BJ (cell line): Measurements from ENCODE around the gene TMEM132C. TPM values are rescaled to one million over a fixed set of nuclear protein-coding genes. Genes with fewer than 3 reads are reported as not detected.

Source experiments
- CTCF ChIA-PET: fragments of 350-600 bp; formaldehyde crosslinking; extraction: SDS; loops from one replicate; lab custom pipeline; 2021; ENCODE audit warnings: antibody characterized with exemption, inconsistent platforms; lab: Yijun Ruan, JAX
- POLR2A ChIA-PET: fragments of 300-600 bp; sonication (Branson Sonifier 250); formaldehyde crosslinking; extraction: SDS; loops from one replicate; lab custom pipeline; 2021; ENCODE audit warnings: antibody characterized with exemption; lab: Charles Lee
- DNase-seq: peaks from one replicate; pipeline ENCODE4 v3.0.0-alpha.2; 2011; ENCODE audit warnings: low read depth
- H3K27me3 ChIP-seq: 2 replicates; pipeline ENCODE4 v1.6.0; 2011; ENCODE audit warnings: low read length; ENCODE audit not compliant: control insufficient read depth, insufficient read depth
- H3K36me3 ChIP-seq: 2 replicates; pipeline ENCODE4 v1.5.1; 2011; ENCODE audit warnings: low read length; ENCODE audit not compliant: control insufficient read depth, insufficient read depth
- H3K4me3 ChIP-seq: 2 replicates; pipeline ENCODE4 v1.5.1; 2011; ENCODE audit warnings: low read depth, mild to moderate bottlenecking, control low read depth, low read length
- polyA plus RNA-seq: library from polyadenylated mRNA; depleted of rRNA; stranded (reverse); fragments of >200 nt; gene quantifications from 2 replicates; pipeline ENCODE4 v1.2.3, GENCODE V29; 2011
- TF ChIP-seq, protein P1 (sequence below): IDR thresholded peaks from 2 replicates; pipeline ENCODE4 v1.5.1; 2011; ENCODE audit warnings: low read depth, mild to moderate bottlenecking, control low read depth, inconsistent platforms, low read length, moderate library complexity; ENCODE audit not compliant: insufficient read depth

Gene TMEM132C
- polyA plus RNA-seq, 1 experiment, result not detected

DNA sequence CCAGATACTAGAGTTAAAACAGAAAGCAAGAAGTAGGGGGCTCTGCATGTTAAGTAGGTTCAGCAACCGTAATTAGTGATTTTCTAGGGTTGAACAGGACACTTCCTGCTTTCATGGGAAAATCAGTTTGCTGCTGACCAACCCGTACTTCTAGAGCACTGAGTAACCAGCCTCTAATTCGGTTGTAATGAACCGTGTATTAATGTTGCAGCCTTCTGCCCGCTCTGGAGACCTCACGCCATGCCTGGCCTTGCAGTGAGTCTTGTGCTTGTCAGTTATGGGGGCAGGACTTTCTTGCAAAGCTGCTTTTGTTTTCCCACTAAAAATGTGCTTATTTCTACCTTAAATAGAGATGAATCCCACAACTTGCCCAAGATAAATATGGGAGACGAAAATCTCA is 89.6 kb downstream of the TMEM132C start:
- ChIA-PET CTCF (no interaction called here), POLR2A (no interaction called here)
- no peak for DNase-seq
- Histone ChIP-seq H3K4me3 (no peak overlapping the region), H3K36me3 (no peaks in the 10 kb centered on the region), H3K27me3 (no peaks in the 10 kb centered on the region)
- TF ChIP-seq, protein P1, sequence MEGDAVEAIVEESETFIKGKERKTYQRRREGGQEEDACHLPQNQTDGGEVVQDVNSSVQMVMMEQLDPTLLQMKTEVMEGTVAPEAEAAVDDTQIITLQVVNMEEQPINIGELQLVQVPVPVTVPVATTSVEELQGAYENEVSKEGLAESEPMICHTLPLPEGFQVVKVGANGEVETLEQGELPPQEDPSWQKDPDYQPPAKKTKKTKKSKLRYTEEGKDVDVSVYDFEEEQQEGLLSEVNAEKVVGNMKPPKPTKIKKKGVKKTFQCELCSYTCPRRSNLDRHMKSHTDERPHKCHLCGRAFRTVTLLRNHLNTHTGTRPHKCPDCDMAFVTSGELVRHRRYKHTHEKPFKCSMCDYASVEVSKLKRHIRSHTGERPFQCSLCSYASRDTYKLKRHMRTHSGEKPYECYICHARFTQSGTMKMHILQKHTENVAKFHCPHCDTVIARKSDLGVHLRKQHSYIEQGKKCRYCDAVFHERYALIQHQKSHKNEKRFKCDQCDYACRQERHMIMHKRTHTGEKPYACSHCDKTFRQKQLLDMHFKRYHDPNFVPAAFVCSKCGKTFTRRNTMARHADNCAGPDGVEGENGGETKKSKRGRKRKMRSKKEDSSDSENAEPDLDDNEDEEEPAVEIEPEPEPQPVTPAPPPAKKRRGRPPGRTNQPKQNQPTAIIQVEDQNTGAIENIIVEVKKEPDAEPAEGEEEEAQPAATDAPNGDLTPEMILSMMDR, result no peak

DNA sequence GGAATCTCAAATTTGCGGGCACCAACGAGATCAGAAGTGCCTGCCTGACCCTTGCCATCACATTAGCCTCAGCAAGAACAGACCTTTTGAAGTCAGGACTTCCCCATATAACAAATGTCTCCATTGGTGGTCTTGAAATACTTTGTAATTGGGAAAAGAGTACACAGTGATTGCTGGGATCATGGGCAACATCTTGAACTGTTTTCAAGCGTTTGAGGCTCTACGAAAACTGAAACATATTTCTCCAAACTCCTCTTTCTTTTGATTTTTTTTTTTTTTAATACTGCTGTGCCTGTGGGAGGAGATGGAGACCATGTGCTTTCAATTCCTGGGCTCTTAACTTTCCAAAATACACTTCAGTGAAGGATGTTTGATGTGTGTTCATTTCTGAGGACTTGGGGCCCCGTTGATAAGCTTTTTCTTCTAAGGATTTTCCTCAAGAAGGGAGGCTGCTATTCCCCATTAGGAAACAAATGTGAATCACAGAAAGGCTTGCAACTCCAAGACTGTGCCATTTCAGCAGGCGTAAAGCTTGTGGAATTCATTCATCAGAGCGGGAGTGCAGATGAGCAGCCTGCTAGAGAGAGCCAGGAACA is 94.5 kb downstream of the TMEM132C start:
- no peak for DNase-seq
- no peaks in the 10 kb centered on the region for H3K36me3 ChIP-seq
- H3K27me3 ChIP-seq, result no peaks in the 10 kb centered on the region
- ChIA-PET POLR2A (no interaction called here), CTCF (no interaction called here)
- TF ChIP-seq, protein P1, result no peak
- H3K4me3 ChIP-seq, result no peak overlapping the region

DNA sequence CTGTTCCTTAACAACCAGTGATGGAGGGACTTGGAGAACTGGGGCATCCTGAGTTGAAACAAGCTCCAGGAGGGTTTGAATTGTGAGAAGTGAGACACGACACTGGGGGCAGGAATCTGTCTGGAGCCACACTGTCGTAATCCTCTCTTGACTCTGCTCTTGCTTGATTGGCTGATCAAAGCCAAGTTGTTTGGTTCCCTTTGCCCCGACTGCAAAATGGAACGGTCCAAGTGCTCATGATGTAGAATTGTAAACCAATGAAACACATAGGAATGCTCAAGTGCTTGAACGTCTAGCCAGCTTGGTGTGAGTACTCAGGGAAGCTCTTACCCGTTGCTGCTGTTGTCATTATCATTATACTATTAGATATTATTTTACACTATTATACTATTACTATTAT is 98.1 kb downstream of the TMEM132C start:
- H3K27me3 ChIP-seq, result no peaks in the 10 kb centered on the region
- ChIA-PET POLR2A (no interaction called here), CTCF (no interaction called here)
- no peak for DNase-seq
- H3K36me3 ChIP-seq, result no peaks in the 10 kb centered on the region
- TF ChIP-seq, protein P1, result no peak
- H3K4me3 ChIP-seq, result no peak overlapping the region

DNA sequence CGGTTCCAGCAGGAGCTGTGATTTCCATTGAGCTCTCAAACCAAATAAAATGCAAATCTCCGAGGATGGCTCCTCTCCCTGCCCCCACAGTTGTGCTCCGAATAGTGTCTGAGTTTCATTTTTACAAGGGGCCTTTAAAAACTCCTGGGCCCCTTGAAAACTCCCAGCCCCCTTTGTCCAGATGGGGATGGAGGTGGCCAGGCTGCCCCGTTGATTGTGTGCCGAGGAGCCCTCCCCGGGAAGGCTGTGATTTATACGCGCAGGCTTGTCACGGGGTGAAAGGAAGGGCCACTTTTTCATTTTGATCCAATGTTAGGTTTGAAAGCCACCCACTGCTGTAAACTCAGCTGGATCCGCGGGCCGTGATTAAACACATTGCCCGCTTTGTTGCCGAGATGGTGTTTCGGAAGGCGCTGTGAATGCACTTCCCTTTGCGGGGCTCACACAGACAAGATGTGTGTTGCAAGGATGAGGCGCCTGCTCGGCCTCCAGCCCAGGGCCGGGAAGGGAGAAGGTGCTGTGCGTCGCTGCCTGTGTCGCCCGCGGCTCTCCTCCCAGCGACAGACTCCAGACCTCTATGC is 98.8 kb downstream of the TMEM132C start:
- no peak overlapping the region for H3K4me3 ChIP-seq
- H3K27me3 ChIP-seq, result no peaks in the 10 kb centered on the region
- DNase-seq, result no peak
- ChIA-PET POLR2A (no interaction called here), CTCF (no interaction called here)
- H3K36me3 ChIP-seq, result no peaks in the 10 kb centered on the region
- TF ChIP-seq, protein P1, result no peak

DNA sequence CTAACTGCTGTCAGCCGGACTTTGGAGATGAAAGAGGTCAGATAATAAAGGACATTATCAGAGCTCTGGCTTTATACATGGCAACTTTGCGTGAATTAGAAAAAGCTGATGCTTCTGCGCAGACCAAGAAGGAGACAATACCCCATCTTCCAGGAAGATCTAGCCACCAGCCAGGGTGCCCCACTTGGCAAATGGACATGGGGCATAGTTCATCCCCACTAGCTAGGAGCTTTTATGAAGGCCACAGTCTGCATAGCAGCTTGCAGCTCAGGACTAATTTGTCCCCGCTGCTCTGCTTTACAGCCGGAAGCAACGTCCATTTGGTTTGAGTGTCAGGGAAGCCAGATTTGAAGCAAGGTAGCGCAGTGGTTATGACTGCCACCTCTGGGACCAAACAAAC is 101.0 kb downstream of the TMEM132C start:
- Histone ChIP-seq H3K36me3 (no peaks in the 10 kb centered on the region), H3K4me3 (no peak overlapping the region), H3K27me3 (no peaks in the 10 kb centered on the region)
- ChIA-PET POLR2A (no interaction called here), CTCF (no interaction called here)
- TF ChIP-seq, protein P1, result no peak
- DNase-seq, result no peak
